IPS DF 4.7 (cell line): Measurements from ENCODE around the gene HCRTR2.
"Not testable (repeated sequence)": the region's sequence is repeated elsewhere in the genome, so short reads cannot be mapped to it uniquely, and the experiment has no call there.

Experiments used
- DNase-seq: peaks from one replicate; pipeline ENCODE4 v3.0.0-alpha.2; 2013; ENCODE audit warnings: low spot score; ENCODE audit errors: extremely low read depth

Gene HCRTR2

DNA sequence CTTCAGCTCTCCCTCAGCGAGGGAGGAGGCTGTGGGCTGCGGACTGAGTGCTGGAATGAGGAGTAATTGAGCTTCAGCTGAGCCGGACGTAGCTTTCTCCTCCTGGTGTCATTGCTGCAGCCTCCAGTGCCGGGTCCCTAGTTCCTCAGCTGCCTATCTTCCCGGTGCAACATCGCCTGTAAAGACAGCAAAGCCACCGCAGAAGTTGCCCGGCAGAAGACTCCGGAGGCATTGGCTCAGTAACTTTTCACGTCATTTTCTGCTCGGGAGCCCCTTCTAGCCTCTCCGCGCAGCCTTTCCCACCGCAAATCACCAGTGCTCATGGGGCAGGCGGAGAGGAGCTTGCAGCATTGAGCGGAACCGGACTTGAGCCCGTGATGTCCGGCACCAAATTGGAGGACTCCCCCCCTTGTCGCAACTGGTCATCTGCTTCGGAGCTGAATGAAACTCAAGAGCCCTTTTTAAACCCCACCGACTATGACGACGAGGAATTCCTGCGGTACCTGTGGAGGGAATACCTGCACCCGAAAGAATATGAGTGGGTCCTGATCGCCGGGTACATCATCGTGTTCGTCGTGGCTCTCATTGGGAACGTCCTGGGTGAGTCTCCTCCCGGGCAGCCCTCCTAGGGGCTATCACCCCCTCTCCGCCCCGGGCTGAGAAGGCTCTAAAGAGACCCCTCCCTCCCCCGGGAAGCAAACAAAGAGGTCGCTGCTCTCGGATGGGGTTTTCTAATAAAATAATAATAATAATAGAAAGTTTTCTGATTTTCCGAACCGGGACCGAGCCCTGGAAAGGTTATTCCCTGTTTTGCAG is at the start of gene HCRTR2:
Gene HCRTR2, plus strand, starts transcription at position 305 of the 816 bp plus-strand sequence. Its CDS starts 73 bp downstream, at position 378.
- DNase-seq = peak; percentile 22

DNA sequence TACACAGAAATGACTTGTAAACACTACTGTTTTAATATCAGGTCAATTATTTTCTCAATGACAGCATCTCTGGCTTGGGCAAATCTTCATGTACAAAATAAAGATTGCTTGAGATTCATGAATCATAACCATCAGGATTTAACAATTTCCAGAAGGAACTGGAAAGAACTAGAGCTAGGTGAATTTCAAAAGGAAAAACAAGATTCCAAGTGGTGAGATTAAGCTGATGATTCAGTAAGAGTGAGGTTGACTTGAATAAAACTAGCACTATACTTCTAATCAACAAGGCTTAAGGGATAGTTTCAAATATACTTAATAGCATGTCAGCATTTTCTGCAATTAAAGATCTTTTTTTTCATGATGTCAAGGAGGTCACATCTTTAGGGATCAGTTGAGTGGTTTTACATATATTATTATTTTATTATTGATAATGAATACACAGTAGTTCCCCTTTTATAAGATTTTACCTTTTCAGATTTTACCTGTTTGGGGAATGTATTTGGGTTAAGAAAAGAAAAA is 43.5 kb upstream of the HCRTR2 start:
- DNase-seq = no peak

DNA sequence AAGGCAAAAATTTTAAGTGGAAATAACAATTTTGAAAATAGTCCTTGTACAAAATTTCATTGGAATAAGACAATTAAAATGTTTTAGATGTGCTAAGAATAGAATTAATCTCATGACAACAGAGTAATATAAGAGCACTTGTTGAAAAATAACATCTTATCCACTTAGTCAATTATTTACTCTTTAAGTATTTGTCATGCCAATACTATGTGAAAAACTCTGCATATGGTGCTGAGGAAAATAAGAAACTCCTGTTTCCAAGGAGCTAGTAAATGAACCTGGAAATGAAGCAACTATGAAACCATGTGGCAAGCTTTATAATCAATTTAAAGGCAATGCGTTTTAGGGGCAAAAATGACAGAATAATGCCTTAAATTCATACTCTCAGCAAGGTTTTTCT is 42.7 kb upstream of the HCRTR2 start:
- DNase-seq = no peak

DNA sequence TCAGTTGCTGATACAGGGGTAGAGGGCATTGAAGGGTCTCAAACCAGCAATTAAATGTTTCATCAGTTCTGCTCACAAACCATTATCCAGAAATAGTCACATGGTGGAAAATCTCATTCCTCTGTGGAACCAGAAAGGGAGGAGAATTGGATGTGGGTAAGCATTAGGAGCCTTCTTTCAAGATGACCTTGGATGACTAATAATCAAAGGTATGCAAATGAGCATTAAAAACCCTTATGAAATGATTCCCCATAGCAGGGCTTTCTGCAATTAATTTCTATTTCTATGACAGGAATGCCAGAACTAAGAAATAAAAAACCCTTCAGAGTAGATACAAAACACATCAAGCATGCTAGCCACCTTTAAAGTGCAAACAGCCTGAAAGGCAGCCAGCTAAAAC is 37.4 kb upstream of the HCRTR2 start:
- no peak for DNase-seq

DNA sequence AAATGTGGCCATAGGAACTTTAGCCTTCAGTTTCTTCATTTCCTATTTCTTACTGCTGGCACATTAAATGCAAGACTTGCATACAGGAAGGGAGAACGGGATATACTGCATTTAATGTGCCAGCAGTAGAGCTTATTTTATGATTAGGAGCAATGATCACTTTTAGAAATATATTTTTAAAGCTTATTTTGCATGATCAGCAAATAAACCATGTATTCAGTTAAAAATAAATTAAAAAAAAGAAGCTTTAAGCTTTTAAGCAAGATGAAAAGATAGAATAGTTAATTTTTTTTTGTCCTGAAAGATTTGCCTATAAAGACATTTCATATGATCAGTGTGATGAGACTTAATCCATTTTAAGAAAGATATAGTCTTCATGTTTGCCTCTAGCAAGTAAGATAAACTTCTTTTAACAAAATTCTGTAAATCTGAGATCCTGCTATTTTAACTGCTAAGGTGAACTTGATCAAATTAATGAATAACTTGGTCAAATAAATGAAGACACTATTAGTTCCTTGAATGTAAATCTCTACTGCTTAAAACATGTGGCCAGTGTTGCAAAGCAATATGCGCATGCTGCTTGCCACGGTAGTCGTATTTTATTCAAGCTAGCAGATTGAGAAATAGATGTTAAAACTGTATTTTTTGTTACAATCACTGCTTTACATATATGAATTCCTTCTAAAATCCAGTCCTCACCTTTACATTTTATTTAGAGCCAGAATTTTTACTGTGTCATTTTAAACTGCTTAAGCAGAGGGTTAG is 36.2 kb upstream of the HCRTR2 start:
- DNase-seq = no peak

DNA sequence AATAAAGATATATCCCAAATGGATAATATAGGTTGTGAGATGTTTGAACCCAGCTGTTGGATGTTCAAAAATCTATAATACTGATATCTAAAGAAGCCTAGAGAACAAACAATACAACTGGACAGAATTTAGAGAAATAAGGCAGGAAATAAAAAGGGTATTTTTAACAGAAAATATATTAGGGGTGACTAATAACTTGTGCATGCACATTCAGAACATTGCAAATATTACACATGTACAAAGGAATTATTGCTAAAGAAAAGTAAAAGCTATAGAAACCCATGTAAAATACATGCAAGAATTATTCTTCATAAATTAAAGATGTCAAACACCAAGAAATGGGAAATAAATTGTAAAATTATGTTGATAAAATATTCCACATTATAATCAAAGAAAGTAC is 32.7 kb upstream of the HCRTR2 start:
- no peak for DNase-seq

DNA sequence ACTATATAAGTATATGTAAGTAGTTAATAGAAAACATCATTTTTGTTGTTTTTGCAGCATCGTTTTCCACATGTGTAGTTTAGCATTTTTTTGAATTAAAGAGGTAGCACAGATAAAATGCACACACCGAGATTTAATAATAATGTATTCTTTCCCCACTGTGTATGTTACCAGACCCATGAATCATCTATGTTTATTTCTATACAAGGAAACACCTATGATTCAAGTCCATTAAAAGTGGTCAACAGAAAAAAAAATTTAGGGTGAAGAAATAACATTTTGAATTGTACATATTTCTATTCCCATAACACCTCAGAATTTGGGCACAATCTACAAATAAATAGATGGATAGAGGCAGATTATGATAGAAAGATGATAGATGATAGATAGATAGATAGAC is 31.7 kb upstream of the HCRTR2 start:
- no peak for DNase-seq

DNA sequence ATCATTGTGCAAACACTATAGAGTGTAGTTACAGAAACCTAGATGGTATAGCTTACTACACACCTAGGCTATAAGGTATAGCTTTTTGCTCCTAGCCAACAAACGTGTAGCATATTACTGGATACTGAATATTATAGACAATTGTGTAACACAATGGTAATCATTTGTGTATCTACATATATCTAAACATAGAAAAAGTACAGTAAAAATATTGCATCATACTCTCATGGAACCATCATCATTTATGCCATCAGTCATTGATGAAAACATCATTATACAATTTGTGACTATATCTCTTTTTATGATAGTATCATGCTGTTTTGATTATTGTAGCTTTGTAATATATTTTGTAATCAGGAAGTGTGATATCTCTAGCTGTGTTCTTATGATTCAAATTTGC is 21.0 kb upstream of the HCRTR2 start:
- DNase-seq = no peak

DNA sequence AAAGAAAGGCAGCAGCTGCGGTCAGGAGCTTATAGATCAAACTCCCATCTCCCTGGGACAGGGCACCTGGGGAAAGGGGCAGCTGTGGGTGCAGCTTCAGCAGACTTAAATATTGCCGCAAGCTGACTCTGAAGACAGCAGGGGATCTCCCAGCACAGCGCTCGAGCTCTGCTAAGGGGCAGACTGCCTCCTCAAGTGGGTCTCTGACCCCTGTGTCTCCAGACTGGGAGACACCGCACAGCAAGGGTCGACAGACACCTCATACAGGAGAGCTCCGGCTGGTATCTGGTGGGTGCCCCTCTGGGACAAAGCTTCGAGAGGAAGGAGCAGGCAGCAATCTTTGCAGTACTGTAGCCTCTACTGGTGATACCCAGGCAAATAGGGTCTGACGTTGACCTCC is 15.5 kb upstream of the HCRTR2 start:
- DNase-seq = not testable (repeated sequence)

DNA sequence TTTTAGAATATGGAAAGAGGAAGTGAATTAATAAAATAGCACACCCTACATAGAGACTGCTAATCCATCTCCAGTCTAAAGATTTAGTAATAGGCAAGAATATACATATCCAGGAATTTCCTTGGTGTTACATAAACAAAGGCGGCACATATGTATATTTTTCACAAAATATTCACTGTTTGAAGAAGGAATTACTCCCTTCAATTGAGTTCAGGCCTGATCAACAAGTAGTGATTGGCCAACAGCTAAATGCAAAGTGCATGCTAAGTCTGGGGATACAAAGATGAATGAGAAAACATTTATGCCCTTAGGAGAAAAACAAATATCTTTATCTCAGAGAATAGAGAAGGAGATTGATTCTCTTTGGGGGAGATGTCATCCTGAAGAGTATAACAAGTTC is 6.5 kb upstream of the HCRTR2 start:
- no peak for DNase-seq

DNA sequence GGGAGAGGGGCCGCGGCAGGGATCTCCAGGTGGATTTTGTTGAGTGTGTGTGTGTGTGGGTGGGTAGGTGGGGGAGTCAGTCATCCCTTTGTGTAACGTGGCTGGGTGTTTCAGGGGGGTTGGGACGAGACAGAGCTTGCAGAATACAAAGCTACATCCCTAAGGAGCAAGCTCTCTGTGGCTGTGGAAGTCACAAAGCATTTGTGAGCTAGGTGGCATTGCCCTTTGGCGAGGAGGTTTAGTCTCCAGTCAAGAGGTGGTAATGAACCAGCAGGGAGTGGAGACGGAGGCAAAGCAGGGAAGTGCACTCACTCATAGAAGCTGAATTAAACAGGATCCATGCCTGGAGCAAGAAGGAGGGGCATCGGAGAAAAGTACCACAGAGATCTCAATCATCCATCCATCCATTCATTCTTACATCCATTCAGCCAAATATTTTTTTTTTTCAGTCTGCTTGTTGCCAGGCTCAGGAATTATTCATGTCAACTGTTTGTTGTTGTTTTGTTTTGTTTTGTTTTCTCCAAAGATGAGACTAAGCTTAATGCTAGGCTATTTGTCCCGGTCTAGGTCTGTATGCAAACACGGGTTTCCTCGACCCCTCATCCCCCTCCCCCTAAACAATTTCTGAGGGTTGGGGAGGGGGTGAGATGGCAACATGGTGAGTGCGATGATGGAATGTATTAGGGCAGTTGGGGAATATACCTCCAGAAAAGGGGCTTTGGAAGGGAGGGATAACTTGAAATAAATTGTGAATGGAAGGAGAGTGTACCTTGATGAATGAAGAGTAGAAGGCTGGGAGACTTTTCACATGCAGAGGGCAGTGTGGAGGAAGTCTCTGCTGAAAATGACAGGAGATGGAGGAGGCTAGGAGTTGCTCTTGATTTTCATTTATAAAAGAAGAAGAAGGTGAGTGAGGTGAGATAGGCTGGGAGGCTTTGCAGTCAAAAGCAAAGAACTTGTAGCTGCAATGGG is 1.0 kb downstream of the HCRTR2 start:
- no peak for DNase-seq

DNA sequence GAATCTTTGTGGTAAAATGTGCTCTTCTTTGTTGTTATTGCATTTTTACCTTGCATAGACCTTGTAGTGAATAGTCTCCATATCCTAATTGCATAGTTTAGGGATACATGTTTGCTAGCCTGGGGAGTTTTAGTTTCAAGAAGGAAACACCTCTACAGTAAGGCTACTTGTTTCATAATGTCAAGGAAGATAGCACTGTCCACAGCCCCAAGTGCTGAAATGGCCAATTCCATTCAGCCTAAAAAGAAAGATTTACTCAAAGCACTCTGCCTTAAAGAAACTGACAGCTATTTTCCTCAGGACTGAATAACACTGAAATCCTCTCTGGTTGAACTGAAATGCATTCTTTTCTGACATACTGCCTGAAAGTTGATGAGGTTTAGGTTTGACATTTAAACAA is 2.6 kb downstream of the HCRTR2 start:
- DNase-seq = no peak

DNA sequence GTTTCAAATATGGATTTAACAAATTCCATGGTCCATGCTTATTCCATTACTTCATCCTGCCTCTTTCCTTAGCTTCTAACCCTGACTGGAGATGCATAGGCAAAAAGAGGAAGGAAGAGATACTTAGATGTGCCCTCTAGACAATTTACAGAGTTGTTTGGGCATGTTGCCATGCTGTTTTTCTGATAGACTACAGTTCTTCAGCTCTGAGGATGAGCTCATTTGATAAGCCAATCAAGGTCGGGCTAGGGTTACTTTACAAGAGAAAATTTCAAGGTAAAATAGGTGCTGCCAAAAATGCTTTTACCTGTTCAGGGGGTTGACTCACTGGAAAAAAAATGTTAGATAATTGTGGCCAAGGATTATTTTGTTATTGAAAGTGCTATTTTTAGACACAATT is 5.9 kb downstream of the HCRTR2 start:
- DNase-seq = no peak

DNA sequence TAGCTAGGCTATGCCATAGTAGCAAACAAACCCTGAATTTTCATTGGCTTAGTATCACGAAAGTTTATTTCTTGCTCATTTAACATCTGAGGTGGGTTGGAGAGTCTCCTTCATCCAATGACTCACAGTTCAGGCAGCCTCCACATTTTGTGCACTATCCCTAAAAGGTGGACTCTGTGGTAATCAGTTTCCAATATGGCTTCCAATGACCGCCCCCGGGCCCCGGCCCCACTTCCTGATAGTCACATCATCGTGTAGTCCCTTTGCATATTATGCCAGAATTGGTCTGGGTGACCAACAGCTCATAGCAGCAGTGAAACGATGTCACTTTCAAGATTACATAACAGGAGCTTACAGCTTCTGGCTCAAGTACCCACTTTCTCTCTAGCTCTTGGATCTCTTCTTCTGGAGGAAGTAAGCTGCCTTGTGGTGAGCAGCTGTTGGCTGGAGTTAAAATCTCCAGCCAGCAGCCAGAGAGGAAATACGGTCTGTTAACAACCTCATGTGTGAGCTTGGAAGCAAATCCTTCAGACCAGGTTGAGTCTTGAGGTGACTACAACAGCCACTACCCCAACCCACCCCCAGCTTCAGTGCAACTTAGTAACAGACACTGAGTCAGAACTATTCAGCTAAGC is 7.8 kb downstream of the HCRTR2 start:
- no peak for DNase-seq

DNA sequence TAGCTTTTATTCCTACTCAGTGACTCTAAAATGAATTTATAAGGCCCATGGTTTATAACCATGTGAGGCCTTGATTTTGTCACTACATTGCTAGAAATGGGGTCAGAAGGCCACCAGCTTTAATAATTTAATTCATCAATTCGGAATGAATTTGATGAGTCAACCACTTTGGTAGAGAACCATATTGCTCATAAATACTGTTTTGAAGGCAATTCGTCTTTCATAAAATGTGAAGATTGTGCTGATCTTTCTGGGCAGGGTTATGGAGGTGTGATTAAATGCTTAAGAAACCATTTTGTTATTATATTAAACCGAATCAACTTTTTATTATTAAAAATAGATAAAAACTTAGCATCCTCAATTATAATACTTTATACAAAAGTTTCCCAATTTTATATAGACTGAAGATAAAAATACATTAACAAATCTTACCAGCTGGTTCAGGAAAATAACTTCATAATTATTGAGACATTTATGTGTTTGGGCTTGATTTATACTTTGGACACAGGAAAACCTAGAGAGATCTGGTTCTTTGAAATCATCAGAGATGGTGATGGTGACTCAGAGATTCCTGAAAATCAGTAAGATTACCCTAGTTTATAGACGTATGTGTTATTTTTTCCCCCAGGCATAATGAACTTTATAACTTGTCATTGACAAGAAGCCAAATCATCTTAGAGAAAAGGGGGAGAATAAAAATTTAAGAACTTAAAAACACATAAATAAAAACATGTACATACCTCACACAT is 10.6 kb downstream of the HCRTR2 start:
- no peak for DNase-seq

DNA sequence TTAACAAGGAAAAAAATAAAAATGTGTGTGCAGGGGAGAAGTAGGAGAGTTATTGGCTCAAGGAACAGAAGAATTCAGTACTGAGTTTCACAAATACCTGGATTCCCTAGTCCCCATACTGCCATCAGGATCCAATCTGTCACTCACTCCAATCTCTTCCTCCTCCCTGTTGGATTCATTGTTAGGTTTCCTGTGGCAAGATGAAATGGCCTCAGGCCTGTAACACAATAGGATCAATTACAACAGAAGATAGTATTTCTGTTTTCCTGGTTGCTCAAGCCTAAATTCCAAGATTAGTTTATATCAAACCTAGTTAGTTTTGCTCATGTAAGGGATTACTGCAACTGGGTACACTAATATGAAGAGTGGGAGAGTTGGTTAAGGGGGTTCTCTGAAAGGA is 24.4 kb downstream of the HCRTR2 start:
- no peak for DNase-seq

DNA sequence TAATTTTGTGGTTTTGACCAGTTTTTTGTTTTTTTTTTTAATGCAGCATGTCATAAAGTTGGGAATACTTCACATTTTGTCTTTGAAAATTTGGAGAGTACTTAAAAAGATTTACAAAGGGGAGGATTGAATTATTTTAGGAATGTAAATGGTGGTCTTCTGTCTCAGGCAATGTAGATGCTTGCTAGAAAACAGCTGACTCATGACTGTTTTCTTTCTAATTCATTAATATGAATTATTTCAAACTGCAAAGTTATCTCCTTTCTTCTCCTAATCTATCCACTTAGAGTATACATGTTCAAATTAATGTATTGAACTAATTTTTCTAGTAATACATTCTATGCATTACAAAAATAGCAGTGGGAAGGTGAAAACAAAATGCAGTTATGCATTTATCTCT is 24.9 kb downstream of the HCRTR2 start:
- no peak for DNase-seq

DNA sequence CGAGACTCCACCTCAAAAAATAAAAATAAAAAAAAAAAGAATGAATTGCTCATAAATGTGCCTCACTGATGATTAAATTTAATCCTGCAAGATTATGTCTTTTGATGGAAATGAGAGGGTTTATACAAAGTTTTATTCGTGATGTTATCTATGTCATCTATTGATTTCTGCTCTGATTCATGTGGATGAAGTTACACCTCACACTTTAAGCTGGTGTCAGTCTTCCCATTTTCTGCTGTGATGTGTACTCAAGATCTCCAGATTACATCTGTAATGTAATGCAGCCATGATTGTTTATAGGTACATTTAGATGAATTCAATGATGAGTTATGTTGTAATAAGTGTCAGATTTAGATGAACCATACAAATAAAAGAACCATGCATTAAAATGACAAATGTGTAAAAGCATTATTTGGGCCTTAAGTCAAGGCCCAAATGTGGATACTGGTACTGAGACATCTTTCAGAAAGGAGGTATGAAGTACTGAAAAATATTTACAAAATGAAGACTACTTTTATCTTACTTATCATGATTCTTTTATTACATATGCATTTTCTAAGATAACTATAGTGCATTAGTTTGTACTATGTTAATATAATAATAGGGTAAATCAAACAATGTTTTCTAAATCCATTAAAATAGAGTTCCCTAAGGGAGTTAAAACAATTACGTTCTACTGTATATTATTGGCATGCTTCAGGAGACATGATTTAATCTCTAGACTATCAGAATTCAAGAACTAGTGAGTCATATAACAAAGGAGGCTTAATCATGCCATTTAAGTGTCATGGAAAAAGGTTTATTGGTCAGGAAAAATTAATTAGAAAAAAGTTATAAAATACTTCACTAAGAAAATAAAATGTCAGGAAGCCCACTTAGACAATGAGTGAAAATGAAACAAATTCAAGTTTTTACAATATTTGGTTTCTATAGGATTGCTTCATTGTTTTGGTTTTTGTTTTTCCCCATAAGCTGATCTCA is 34.5 kb downstream of the HCRTR2 start:
- DNase-seq = no peak

DNA sequence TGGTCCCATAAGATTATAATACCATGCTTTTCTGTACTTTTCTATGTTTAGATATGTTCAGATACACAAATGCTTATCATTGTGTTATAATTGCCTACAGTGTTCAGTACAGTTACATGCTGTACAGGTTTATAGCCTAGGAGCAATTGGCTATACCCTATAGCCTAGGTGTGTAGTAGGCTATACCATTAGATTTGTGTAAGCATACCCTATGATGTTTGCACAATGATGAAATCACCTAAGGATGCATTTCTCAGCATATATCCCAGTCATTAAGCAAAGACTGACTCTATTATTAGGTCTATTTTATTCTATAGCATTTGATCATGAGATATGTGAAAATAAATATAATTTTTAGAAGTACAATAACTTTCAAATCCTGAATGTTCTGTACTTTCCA is 36.6 kb downstream of the HCRTR2 start:
- no peak for DNase-seq
